OCI-LY7 (cell line): ENCODE measurements around the gene KRT75.

ENCODE experiments used
- EZH2phosphoT487 ChIP-seq: fragments of 200-600 bp; sonication (generic); IDR thresholded peaks from 2 replicates; pipeline ENCODE4 v1.6.1; 2018; ENCODE audit warnings: low read depth, borderline replicate concordance, mild to moderate bottlenecking, mixed run types, antibody characterized with exemption, low read length, moderate library complexity, mixed read lengths
- TF ChIP-seq, protein P1 (sequence below): fragments of 200-600 bp; sonication (generic); conservative IDR thresholded peaks from 2 replicates; pipeline ENCODE4 v1.5.1; 2014; ENCODE audit warnings: mild to moderate bottlenecking, antibody characterized with exemption, low read length, moderate library complexity, mixed read lengths

DNA sequence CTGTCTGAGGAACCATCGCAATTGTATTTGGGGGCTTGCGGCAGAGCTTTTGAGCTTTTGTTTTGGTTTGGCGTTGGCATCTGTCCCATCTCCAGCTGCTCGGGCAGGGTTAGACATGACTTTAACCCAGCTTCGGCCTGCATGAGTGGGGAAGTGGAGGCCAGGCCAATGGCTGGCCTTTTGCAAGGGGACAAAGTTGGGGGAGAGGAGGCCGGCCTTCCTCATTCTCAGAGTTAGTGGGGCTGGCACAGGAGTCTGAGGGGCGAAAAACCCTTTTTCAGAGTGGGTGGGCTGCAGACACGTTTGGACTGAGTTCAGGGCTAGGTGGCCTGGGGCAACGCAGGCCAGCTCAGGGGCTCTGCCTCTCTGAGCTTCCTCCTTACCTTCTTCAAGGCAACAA is 33.3 kb downstream of the KRT75 start:
- TF ChIP-seq, protein P1, sequence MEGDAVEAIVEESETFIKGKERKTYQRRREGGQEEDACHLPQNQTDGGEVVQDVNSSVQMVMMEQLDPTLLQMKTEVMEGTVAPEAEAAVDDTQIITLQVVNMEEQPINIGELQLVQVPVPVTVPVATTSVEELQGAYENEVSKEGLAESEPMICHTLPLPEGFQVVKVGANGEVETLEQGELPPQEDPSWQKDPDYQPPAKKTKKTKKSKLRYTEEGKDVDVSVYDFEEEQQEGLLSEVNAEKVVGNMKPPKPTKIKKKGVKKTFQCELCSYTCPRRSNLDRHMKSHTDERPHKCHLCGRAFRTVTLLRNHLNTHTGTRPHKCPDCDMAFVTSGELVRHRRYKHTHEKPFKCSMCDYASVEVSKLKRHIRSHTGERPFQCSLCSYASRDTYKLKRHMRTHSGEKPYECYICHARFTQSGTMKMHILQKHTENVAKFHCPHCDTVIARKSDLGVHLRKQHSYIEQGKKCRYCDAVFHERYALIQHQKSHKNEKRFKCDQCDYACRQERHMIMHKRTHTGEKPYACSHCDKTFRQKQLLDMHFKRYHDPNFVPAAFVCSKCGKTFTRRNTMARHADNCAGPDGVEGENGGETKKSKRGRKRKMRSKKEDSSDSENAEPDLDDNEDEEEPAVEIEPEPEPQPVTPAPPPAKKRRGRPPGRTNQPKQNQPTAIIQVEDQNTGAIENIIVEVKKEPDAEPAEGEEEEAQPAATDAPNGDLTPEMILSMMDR, result no peak
- no peak for TF ChIP-seq EZH2phosphoT487
